Ovary (tissue), 3 donors: ENCODE data around the gene KCNK16.

Experiments
- POLR2A ChIP-seq: fragments of 450-650 bp; IDR thresholded peaks from one replicate; pipeline ENCODE4 v1.6.1; 2017; ENCODE audit warnings: antibody characterized with exemption, mild to moderate bottlenecking, moderate library complexity
- TF ChIP-seq, protein P1 (sequence below), 3 donors: fragments of 450-650 bp in 2 of 3; fragments of 200-600 bp in 1 of 3; IDR thresholded peaks; one replicate each; pipeline versions ENCODE4 v1.5.1 to v1.8.0; 2016 to 2022; ENCODE audit warnings: antibody characterized with exemption in 3 of 3, mild to moderate bottlenecking in 1 of 3
- donor health status: DM: no; HTN: no; CAD: no.

- TF ChIP-seq POLR2A, result no peak
- TF ChIP-seq, protein P1, sequence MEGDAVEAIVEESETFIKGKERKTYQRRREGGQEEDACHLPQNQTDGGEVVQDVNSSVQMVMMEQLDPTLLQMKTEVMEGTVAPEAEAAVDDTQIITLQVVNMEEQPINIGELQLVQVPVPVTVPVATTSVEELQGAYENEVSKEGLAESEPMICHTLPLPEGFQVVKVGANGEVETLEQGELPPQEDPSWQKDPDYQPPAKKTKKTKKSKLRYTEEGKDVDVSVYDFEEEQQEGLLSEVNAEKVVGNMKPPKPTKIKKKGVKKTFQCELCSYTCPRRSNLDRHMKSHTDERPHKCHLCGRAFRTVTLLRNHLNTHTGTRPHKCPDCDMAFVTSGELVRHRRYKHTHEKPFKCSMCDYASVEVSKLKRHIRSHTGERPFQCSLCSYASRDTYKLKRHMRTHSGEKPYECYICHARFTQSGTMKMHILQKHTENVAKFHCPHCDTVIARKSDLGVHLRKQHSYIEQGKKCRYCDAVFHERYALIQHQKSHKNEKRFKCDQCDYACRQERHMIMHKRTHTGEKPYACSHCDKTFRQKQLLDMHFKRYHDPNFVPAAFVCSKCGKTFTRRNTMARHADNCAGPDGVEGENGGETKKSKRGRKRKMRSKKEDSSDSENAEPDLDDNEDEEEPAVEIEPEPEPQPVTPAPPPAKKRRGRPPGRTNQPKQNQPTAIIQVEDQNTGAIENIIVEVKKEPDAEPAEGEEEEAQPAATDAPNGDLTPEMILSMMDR (IDR thresholded peaks at IDR 0.05), result no peak
These were observed 20.9 kb downstream of the KCNK16 start for GRCh38 chr6:39301606-39302005.
